GM18868 (cell line): ENCODE results near the gene MAPK6.
A peak's percentile ranks its signal among the peaks of the same experiment; 100 is the strongest.
"Not testable (repeated sequence)": the region's sequence is repeated elsewhere in the genome, so short reads cannot be mapped to it uniquely, and the experiment has no call there.

ENCODE experiments used
- ATAC-seq: cut with Tn5 transposase; IDR thresholded peaks from one replicate; pipeline ENCODE4 v1.9.1; 2021; ENCODE audit warnings: mild to moderate bottlenecking, moderate library complexity; ENCODE audit not compliant: unreplicated experiment

MAPK6 gene

DNA sequence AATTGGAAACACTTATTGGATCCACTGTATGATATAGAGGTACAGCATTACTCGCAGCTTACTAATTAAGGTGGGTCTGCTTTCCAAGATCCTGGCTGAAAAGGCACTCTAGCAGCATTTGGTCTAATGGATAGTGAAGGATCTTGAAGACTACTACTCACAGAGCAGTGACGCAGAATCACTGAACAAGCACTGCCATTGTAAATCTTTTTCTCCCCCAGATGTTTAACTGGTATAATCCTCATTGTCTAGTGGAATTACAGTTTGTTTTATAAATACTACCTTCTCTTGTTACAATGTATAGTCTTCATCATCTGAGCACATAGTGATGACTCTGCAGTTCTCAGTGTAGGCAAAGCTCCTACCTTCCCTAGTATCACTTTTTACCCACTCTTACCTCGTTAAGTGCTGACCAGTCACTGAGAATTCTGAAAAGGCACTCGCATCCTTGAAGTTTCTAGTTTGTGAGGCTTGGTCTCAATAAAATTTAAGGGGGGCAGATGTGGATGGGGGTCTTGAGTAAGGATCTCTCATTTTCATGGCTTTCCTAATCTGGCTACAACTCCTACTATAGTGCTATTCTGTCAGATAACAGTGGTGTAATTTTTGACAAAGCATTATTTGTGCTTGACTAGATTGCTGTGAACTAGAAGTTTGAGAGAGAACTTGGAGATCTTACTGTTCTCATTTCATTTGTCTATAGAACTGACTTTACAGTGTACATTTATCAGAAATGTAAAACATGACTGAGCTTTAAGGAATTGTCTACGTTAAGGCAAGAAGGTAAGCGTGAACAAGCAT lies 23.2 kb downstream of the MAPK6 start:
- no peak for ATAC-seq

DNA sequence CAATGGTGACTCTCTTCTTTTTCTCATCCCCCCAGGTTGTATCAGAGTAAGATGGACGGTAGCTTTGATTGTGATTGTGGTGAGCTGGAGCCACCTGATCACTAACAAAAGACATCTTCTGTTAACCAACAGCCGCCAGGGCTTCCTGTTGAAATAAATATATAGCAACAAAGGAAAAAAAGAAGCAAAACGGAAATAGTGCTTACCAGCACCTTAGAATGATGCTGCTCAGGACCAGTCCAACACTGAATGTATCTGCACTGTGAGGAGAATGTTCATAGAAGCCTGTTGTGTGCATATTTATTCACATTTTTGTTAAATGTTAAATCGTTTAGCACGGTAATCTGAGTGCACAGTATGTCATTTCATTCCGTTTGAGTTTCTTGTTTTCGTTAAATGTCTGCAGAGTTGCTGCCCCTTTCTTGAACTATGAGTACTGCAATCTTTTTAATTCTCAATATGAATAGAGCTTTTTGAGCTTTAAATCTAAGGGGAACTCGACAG lies 26.8 kb downstream of the MAPK6 start:
- ATAC-seq: not testable (repeated sequence)

DNA sequence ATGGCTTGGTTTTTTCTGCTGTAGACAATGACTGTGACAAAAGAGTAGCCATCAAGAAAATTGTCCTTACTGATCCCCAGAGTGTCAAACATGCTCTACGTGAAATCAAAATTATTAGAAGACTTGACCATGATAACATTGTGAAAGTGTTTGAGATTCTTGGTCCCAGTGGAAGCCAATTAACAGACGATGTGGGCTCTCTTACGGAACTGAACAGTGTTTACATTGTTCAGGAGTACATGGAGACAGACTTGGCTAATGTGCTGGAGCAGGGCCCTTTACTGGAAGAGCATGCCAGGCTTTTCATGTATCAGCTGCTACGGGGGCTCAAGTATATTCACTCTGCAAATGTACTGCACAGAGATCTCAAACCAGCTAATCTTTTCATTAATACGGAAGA lies 27.5 kb downstream of the MAPK6 start:
- not testable (repeated sequence) for ATAC-seq

GRCh38 chr15:52050416-52050815 lies 31.4 kb downstream of the MAPK6 start:
- no peak for ATAC-seq

GRCh38 chr15:52052066-52052935 lies 33.3 kb downstream of the MAPK6 start:
- ATAC-seq: no peak

GRCh38 chr15:52054381-52054780 lies 35.4 kb downstream of the MAPK6 start:
- no peak for ATAC-seq

DNA sequence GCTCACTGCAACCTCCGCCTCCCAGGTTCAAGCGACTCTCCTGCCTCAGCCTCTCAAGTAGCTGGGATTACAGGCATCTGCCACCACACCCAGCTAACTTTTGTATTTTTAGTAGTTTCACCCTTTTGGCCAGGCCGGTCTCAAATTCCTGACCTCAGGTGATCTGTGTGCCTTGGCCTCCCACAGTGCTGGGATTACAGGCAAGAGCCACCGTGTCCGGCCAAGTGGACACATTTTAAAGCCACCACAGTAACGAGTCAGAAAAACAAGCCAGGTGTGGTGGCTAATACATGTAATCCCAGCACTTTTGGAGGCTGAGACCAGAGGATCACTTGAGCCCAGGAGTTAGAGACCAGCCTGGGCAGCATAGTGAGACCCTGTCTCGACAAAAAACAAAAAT lies 35.8 kb downstream of the MAPK6 start:
- not testable (repeated sequence) for ATAC-seq

DNA sequence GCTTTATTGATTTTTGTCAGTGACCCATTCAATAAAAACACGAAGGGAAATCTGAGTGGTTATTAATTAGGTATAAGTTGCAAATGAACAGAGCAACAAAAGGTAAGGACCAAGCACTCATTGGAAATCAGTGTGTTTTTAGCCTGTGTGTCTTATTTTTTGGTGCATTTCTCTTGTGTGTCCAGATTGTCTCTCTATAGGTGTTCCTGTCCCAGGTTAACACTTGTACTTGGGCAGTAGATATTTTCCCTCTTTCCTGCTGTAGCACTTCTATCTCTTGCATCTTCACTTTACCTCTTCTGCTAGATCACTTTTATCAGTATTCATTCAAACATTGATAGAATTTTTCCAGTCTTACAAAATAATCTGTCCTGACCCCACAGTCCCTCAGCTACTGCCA lies 37.0 kb downstream of the MAPK6 start:
- no peak for ATAC-seq

- no peak for ATAC-seq
These were observed 37.5 kb downstream of the MAPK6 start for GRCh38 chr15:52056496-52056895.

GRCh38 chr15:52057996-52058395 lies 39.0 kb downstream of the MAPK6 start:
- ATAC-seq: no peak

- ATAC-seq: no peak
These were observed 41.5 kb downstream of the MAPK6 start for GRCh38 chr15:52060501-52060900.

GRCh38 chr15:52066842-52067544 lies 48.0 kb downstream of the MAPK6 start:
- peak; percentile 58 for ATAC-seq

- ATAC-seq: peak; percentile 14
These were observed 48.5 kb downstream of the MAPK6 start for GRCh38 chr15:52067545-52067926.

DNA sequence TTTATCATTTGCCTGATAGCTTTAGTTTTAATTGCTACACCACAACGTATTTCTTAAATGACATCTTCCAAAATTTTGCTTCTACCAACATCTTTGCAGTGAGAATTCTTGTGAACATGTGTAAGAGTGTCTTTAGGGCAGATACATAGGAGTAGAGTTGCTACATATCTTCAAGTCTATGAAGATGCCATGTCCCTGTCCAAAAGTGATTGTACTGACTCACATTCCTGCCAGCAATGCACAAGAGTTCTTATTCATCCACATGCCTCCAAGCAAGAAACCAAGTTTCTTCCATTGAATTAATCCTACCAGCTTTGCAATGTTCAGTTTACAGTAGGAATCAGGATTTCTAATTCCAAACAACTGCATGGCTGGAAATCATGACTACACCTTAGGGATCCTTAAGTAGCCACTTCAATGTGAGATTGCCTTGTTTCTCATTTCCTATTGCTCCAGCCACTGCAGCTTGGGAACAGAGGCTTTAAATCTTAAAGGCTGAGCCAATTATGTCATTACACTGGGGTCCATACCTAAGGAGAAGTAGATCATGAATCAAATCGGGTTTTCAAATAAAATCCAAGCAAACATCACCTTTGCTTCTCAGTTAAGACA lies 49.1 kb downstream of the MAPK6 start:
- no peak for ATAC-seq

DNA sequence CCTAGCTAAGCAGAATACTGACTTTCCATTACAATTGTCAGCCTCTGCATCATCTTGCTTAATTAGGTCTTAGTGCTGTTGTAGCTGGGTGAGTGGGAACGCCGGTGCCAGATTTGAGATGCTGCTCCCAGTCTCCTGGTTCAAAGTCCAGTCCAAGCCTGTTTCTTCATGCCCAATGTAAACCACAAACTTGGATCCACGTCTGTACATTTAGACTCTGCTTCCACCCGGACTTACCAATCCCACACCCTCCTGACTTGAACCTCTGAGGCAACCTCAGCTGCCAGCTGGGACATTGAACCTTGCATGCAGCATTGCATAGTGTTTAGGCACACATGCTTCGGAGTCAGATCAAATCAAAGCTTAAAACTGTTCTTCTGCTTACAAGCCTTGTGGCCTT lies 50.5 kb downstream of the MAPK6 start:
- ATAC-seq: no peak

DNA sequence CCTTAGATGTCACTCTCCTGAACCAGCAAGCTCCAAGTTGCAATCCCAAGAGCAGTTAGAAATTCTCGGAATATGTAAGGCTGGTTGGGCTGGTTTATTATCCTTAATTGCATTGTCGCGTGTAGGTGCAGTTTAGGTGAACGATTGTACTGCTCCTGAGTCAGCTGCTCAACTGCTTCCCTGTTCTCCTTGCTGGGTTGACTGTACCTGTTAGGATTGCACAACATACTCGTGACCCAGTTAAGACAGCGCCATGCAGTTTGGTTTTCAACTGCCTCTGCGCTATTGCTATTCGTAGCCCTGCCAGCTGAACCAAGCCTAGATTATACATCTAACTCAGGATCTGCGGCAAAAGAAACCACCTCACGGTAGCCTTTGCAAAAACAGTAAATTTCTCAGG lies 52.6 kb downstream of the MAPK6 start:
- no peak for ATAC-seq

DNA sequence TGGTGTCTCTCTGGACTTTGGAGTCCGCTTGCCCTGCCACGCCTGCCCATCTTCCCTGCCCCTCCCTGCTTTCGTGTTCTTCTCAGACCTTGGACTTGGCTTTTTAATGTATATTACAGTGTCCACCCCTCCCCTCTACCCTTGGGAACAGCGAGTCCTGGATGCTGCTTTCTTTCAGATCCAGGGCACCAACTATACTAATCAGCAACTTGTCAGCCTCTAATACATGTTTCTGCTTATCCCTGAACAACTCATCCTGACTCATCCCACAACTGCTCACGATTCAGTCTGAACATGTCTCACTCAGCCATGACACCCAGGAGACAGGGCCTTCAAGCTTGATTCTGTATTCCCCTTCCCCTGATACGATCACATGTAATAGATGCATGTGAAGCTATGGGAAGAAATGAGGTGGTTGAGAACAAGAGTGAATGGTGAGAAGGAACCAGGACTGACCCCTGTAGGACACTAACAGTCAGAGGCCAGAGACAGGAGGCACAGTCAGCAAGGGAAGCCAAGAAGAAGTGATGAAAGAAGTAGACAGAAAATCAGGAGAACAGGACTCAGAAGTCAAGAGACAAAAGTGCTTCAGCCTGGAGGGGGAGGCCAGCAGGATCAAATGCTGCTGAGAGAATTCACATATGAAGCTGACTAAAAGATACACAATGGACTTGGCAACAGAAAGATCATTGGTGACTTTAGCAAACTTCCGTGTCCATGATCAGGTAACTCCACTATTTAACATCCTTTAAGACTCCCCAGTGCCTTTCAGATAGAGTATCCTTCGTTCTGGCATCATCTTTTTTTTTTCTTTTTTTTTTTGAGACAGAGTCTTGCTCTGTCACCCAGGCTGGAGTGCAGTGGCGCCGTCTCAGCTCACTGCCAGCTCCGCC lies 58.1 kb downstream of the MAPK6 start:
- ATAC-seq: peak; percentile 75

DNA sequence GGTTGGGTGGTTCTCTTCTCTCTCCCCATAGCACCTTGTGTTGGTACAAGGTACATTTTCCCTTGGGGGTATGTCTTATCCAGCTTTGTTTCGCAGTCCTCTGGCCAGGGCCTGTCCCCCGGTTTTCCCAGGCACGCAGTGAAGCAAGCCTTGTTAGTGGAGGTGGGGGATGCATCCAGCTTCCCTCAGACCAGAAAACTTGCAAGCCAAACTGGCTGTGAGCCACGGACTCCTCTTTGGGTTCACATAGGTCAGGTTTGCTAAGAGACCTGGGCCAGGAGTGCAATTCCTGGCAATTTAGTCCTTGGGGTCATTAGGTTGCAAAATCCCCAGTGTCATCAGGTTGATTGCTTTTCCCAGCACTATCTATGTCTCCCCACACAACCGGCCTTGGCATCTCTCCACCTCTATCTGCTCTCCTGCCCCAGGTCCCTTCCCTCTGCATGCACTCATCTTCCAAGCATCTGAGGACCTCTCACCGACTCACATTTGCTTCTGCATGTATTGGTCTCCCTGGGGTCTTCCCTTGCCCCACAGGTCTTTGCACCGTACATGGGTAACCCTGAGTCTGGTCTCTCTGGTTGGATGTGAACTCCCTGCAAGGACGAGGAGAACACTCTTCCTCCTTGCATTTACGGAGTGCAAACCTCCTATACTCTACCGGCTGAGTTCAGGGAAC lies 59.3 kb downstream of the MAPK6 start:
- ATAC-seq: no peak
